Activated CD4-positive, alpha-beta T cell treated with anti-CD3 and anti-CD28 coated beads, Interleukin-2, amount 50 U/mL, for 48 hours (primary cell): ENCODE measurements around the gene APOB.

Experiments used
- DNase-seq, 2 experiments: peaks; one replicate each; pipeline ENCODE4 v3.0.0-alpha.2; 2020

Gene APOB

GRCh38 chr2:21043744-21044532 lies at the start of gene APOB:
APOB (minus strand) TSS chr2:21044073; CDS start chr2:21043945, 128 bp downstream.
- no peak for DNase-seq

GRCh38 chr2:21092308-21092869 lies 48.5 kb upstream of the APOB start:
- no peak for DNase-seq

- DNase-seq: no peak
These were observed 40.5 kb upstream of the APOB start for GRCh38 chr2:21084401-21084800.

GRCh38 chr2:21083482-21083881 lies 39.6 kb upstream of the APOB start:
- DNase-seq: no peak

GRCh38 chr2:21078296-21078695 lies 34.4 kb upstream of the APOB start:
- DNase-seq: no peak

- DNase-seq: no peak
These were observed 28.8 kb upstream of the APOB start for GRCh38 chr2:21072477-21073242.

- DNase-seq: no peak
These were observed 26.7 kb upstream of the APOB start for GRCh38 chr2:21070341-21071257.

GRCh38 chr2:21069746-21070340 lies 26.0 kb upstream of the APOB start:
- no peak for DNase-seq

- no peak for DNase-seq
These were observed 24.1 kb upstream of the APOB start for GRCh38 chr2:21067859-21068537.

- no peak for DNase-seq
These were observed 23.3 kb upstream of the APOB start for GRCh38 chr2:21067125-21067524.

GRCh38 chr2:21059885-21060610 lies 16.2 kb upstream of the APOB start:
- no peak for DNase-seq

- no peak for DNase-seq
These were observed 13.2 kb upstream of the APOB start for GRCh38 chr2:21057097-21057496.

GRCh38 chr2:21055879-21056790 lies 12.3 kb upstream of the APOB start:
- DNase-seq: no peak

GRCh38 chr2:21055451-21055850 lies 11.6 kb upstream of the APOB start:
- DNase-seq: no peak

- DNase-seq: no peak
These were observed 10.1 kb upstream of the APOB start for GRCh38 chr2:21054011-21054410.

GRCh38 chr2:21052044-21052443 lies 8.2 kb upstream of the APOB start:
- no peak for DNase-seq

- DNase-seq: no peak
These were observed 6.3 kb upstream of the APOB start for GRCh38 chr2:21050164-21050563.

GRCh38 chr2:21047141-21048009 lies 3.5 kb upstream of the APOB start:
- DNase-seq: no peak

- DNase-seq: no peak
These were observed 2.6 kb upstream of the APOB start for GRCh38 chr2:21046506-21046905.
